ENCODE data around the gene PTBP3.
A peak's percentile ranks its signal among the peaks of the same experiment; 100 is the strongest.

The PTBP3 gene

DNA sequence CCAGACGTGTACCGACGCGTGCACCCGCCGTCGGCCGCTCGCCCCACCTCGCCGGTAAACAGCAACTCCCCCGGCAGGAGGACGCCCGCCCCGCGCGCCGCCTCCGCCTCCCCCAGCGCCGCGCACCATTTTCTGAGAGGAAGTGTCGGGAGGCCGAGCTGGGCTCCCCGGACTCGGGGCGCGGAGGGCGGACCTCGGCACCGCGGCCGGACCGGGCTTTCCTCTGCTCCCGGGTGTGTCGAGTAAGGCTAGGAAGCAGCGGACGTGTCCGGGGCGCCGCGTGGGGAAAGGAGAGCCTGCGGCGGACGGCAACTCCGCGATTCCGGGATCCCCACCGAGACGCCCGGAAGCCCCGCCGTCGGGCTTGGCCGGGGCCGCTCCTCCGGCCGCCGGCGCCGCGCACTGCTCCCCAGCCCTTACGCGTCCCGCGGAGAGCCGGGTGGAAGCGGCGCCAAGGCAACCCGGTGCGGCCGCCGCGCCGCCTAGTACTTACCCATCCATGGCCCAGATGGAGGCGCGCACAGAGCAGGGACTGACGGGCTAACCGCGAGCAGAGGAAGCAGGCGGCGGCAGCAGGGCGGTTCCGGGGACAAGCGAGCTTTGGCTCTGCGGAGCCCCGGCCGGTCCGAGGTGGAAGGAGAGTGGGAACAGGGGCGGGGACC, at the start of gene PTBP3:
TSS of gene PTBP3 (minus strand) at position 643 of the 662 bp plus-strand sequence. CDS start 35,754 bp downstream, outside the sequence.
- H3K27ac ChIP-seq (ENCODE audit: low read depth, low read length): peak within 1 kb of the TSS; percentile 90
- no peaks in the 10 kb centered on the region for H3K27me3 ChIP-seq (ENCODE audit: control insufficient read depth in 5 of 5, insufficient read depth in 4 of 5, low read length in 5 of 5)
- peaks cover 0 to 33% (median 27%) of the 10 kb centered on the region in 5 donors for H3K4me1 ChIP-seq (ENCODE audit: control insufficient read depth in 5 of 5, insufficient read depth in 5 of 5, low read length in 5 of 5)
- no peaks in the 10 kb centered on the region for H3K36me3 ChIP-seq (ENCODE audit: control insufficient read depth in 5 of 5, insufficient read depth in 5 of 5, low read length in 5 of 5)
- peak within 1 kb of the TSS; percentile 77 to 88 (median 85) for H3K9ac ChIP-seq (ENCODE audit: low read length in 5 of 5)
- H3K9me3 ChIP-seq (ENCODE audit: control insufficient read depth in 5 of 5, low read length in 5 of 5): no peaks in the 10 kb centered on the region
- peak within 1 kb of the TSS; percentile 86 to 91 (median 87) for H3K4me3 ChIP-seq (ENCODE audit: low read depth in 1 of 5, low read length in 5 of 5)

DNA sequence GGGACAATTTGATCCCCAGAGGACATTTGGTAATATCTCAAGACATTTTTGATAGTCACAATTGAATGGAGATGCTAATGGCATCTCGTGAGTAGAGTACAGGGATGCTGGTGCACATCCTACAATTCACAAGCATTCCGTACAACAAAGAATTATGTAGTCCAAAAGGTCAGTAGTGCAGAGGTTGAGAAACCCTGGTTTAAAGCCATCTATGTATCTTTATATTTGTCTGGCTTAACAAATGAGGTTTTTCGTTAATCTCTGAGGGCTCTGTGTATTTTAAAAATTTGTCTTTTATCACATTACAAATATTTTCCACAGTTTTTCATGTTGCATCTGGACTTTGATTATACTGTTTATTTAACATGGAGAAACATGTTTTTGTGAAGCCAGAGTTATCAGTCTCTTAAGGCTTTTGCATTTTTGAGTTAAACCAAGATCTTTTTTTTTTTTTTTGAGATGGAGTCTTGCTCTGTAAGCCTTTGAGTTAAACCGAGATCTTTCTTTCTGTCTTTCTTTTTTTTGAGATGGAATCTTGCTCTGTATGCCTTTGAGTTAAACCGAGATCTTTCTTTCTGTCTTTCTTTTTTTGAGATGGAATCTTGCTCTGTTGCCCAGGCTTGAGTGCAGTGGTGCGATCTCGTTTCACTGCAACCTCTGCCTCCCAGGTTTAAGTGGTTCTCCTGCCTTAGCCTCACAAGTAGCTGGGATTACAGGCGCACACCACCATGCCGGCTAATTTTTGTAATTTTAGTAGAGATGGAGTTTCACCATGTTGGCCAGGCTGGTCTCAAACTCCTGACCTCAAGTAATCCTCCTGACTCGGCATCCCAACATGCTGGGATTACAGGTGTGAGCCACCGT, 49.3 kb upstream of the PTBP3 start:
- H3K36me3 ChIP-seq (ENCODE audit: control insufficient read depth in 5 of 5, insufficient read depth in 5 of 5, low read length in 5 of 5): peaks cover 0 to 5% (median 0%) of the 10 kb centered on the region in 5 donors
- peak overlapping the region; percentile 99 for H3K27ac ChIP-seq (ENCODE audit: low read depth, low read length)
- no peaks in the 10 kb centered on the region for H3K9me3 ChIP-seq (ENCODE audit: control insufficient read depth in 5 of 5, low read length in 5 of 5)
- H3K9ac ChIP-seq (ENCODE audit: low read length in 5 of 5): no peak overlapping the region
- peak overlapping the region in 1 of 5 donors; percentile 27 for H3K4me3 ChIP-seq (ENCODE audit: low read depth in 1 of 5, low read length in 5 of 5)
- H3K4me1 ChIP-seq (ENCODE audit: control insufficient read depth in 5 of 5, insufficient read depth in 5 of 5, low read length in 5 of 5): peaks cover 0 to 57% (median 50%) of the 10 kb centered on the region in 5 donors
- no peaks in the 10 kb centered on the region for H3K27me3 ChIP-seq (ENCODE audit: control insufficient read depth in 5 of 5, insufficient read depth in 4 of 5, low read length in 5 of 5)

DNA sequence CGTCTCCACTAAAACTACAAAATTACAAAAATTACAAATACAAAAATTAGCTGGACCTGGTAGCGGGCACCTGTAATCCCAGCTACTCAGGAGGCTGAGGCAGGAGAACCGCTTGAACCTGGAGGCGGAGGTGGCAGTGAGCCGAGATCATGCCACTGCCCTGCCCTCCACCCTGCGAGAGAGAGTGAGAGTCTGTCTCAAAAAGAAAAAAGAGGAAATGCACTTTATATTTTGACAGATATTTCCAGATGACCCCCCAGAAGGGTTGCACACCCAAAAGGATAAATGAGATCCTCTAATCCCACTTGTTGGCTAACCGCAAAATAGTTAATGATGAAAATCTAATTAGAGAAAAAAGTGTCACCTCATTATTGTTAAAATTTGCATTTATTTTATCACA, 48.6 kb upstream of the PTBP3 start:
- Histone ChIP-seq H3K27me3 (ENCODE audit: control insufficient read depth in 5 of 5, insufficient read depth in 4 of 5, low read length in 5 of 5) (no peaks in the 10 kb centered on the region), H3K4me3 (ENCODE audit: low read depth in 1 of 5, low read length in 5 of 5) (no peak overlapping the region), H3K9ac (ENCODE audit: low read length in 5 of 5) (no peak overlapping the region), H3K27ac (ENCODE audit: low read depth, low read length) (peak overlapping the region; percentile 99), H3K9me3 (ENCODE audit: control insufficient read depth in 5 of 5, low read length in 5 of 5) (no peaks in the 10 kb centered on the region), H3K4me1 (ENCODE audit: control insufficient read depth in 5 of 5, insufficient read depth in 5 of 5, low read length in 5 of 5) (peaks cover 0 to 63% (median 57%) of the 10 kb centered on the region in 5 donors), H3K36me3 (ENCODE audit: control insufficient read depth in 5 of 5, insufficient read depth in 5 of 5, low read length in 5 of 5) (no peaks in the 10 kb centered on the region)

- H3K4me3 ChIP-seq (ENCODE audit: low read depth in 1 of 5, low read length in 5 of 5): peak overlapping the region; percentile 77 to 91 (median 82)
Observed at GRCh38 chr9:112380825-112381221, 47.4 kb upstream of the PTBP3 start.

DNA sequence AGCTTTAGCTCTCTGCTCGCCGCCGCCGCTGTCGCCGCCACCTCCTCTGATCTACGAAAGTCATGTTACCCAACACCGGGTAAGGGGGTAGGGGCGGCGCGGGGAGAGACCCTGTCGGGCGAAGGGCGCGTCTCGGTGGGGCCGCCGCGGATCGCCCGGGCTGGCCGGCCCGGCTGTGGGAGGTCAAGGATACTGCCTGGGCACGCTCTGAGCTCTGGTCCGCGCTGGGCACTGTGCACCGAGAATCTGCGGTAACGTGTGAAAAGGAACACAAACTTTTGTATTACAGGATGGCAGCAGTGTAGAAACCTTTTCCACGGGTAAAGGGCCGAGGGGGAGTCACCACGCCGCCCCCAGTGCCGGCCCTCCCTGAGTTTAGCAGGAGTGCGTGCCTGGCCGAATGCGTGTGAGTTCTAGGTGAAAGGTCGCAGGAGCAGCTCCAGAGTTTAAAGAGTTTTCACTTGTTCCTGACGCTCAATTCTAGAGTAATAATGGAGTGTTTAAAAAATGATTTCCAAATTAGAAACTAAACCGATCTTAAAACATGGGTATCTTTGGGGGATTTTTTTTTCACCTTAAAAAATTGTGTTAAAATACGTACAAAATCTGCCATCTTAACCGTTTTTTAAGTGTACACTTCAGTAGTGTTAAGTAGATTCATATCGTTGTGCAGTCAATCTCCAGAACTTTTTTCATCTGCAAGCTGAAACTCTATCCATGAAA, 46.8 kb upstream of the PTBP3 start, which contains the start of gene HSDL2:
TSS of gene HSDL2 (plus strand) at position 7 of the 723 bp plus-strand sequence. CDS start at position 63, 56 bp downstream.
- Histone ChIP-seq H3K4me1 (ENCODE audit: control insufficient read depth in 5 of 5, insufficient read depth in 5 of 5, low read length in 5 of 5) (peaks cover 0 to 66% (median 60%) of the 10 kb centered on the region in 5 donors), H3K4me3 (ENCODE audit: low read depth in 1 of 5, low read length in 5 of 5) (peak within 1 kb of the TSS; percentile 77 to 97 (median 91)), H3K36me3 (ENCODE audit: control insufficient read depth in 5 of 5, insufficient read depth in 5 of 5, low read length in 5 of 5) (no peaks in the 10 kb centered on the region), H3K27me3 (ENCODE audit: control insufficient read depth in 5 of 5, insufficient read depth in 4 of 5, low read length in 5 of 5) (no peaks in the 10 kb centered on the region), H3K27ac (ENCODE audit: low read depth, low read length) (peak within 1 kb of the TSS; percentile 99), H3K9ac (ENCODE audit: low read length in 5 of 5) (peak within 1 kb of the TSS; percentile 79 to 97 (median 94)), H3K9me3 (ENCODE audit: control insufficient read depth in 5 of 5, low read length in 5 of 5) (no peaks in the 10 kb centered on the region)

More at GRCh38 chr9:112380825-112381221, 47.4 kb upstream of the PTBP3 start:
- H3K27me3 ChIP-seq (ENCODE audit: control insufficient read depth in 5 of 5, insufficient read depth in 4 of 5, low read length in 5 of 5): no peaks in the 10 kb centered on the region
- peak overlapping the region; percentile 99 for H3K27ac ChIP-seq (ENCODE audit: low read depth, low read length)
- H3K9me3 ChIP-seq (ENCODE audit: control insufficient read depth in 5 of 5, low read length in 5 of 5): no peaks in the 10 kb centered on the region
- peaks cover 0 to 66% (median 60%) of the 10 kb centered on the region in 5 donors for H3K4me1 ChIP-seq (ENCODE audit: control insufficient read depth in 5 of 5, insufficient read depth in 5 of 5, low read length in 5 of 5)
- peak overlapping the region; percentile 73 to 97 (median 92) for H3K9ac ChIP-seq (ENCODE audit: low read length in 5 of 5)
- no peaks in the 10 kb centered on the region for H3K36me3 ChIP-seq (ENCODE audit: control insufficient read depth in 5 of 5, insufficient read depth in 5 of 5, low read length in 5 of 5)

DNA sequence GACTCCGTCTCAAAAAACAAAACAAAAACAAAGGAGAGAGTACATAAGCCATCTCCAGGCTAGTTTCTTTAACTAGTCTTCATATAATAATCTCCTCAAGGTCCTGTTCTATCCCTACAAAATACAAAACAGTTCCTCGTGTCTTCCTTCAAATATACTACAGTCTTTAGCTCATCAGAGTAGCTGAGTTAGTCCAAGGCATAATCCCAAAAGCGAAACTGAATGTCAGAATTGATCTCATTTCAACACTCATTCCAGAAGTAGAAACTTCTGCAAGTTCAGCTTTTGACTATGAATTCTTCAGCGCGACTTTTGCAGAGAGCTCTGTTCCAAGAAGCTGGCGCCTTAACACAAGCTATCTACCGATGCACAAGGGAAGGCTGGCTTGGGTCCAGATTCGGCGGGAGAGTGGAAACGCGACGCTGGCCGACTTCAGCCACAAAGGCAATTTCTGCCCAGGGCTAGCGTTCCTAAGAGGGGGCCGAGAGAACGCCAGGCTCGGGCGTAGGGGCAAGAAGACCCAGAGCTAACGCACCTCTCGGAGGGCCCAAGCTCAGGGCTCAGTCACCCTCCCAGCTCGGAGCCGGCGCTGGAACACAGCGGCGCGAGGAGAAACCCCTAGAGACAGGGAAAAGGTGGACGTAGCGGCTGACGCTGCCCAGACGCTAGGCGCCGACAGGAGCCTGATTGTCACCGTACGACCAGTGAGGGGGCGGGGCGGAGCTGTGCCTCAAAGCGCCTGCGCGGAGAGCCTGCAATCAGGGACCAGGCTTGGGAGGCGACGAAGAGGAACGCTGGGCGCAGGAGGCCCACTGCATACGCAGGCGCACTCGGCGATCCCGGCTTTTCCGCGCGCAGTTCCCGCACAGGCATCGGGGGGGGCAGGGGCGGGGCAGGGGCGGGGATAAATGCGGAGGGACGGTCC, 46.0 kb upstream of the PTBP3 start:
- no peaks in the 10 kb centered on the region for H3K36me3 ChIP-seq (ENCODE audit: control insufficient read depth in 5 of 5, insufficient read depth in 5 of 5, low read length in 5 of 5)
- peak overlapping the region; percentile 79 to 97 (median 94) for H3K9ac ChIP-seq (ENCODE audit: low read length in 5 of 5)
- H3K27ac ChIP-seq (ENCODE audit: low read depth, low read length): peak overlapping the region; percentile 99
- H3K4me3 ChIP-seq (ENCODE audit: low read depth in 1 of 5, low read length in 5 of 5): peak overlapping the region; percentile 77 to 97 (median 91)
- peaks cover 0 to 59% (median 55%) of the 10 kb centered on the region in 5 donors for H3K4me1 ChIP-seq (ENCODE audit: control insufficient read depth in 5 of 5, insufficient read depth in 5 of 5, low read length in 5 of 5)
- no peaks in the 10 kb centered on the region for H3K27me3 ChIP-seq (ENCODE audit: control insufficient read depth in 5 of 5, insufficient read depth in 4 of 5, low read length in 5 of 5)
- no peaks in the 10 kb centered on the region for H3K9me3 ChIP-seq (ENCODE audit: control insufficient read depth in 5 of 5, low read length in 5 of 5)

GRCh38 chr9:112378328-112379176, 45.1 kb upstream of the PTBP3 start:
- no peaks in the 10 kb centered on the region for H3K27me3 ChIP-seq (ENCODE audit: control insufficient read depth in 5 of 5, insufficient read depth in 4 of 5, low read length in 5 of 5)
- H3K4me1 ChIP-seq (ENCODE audit: control insufficient read depth in 5 of 5, insufficient read depth in 5 of 5, low read length in 5 of 5): peaks cover 0 to 50% (median 46%) of the 10 kb centered on the region in 5 donors
- peak overlapping the region; percentile 99 for H3K27ac ChIP-seq (ENCODE audit: low read depth, low read length)
- H3K9ac ChIP-seq (ENCODE audit: low read length in 5 of 5): peak overlapping the region; percentile 79 to 95 (median 94)
- H3K4me3 ChIP-seq (ENCODE audit: low read depth in 1 of 5, low read length in 5 of 5): peak overlapping the region; percentile 77 to 97 (median 91)
- no peaks in the 10 kb centered on the region for H3K36me3 ChIP-seq (ENCODE audit: control insufficient read depth in 5 of 5, insufficient read depth in 5 of 5, low read length in 5 of 5)
- H3K9me3 ChIP-seq (ENCODE audit: control insufficient read depth in 5 of 5, low read length in 5 of 5): no peaks in the 10 kb centered on the region

GRCh38 chr9:112377684-112378327, 44.4 kb upstream of the PTBP3 start:
- Histone ChIP-seq H3K9me3 (ENCODE audit: control insufficient read depth in 5 of 5, low read length in 5 of 5) (no peaks in the 10 kb centered on the region), H3K4me1 (ENCODE audit: control insufficient read depth in 5 of 5, insufficient read depth in 5 of 5, low read length in 5 of 5) (peaks cover 0 to 44% (median 43%) of the 10 kb centered on the region in 5 donors), H3K27ac (ENCODE audit: low read depth, low read length) (no peak overlapping the region), H3K4me3 (ENCODE audit: low read depth in 1 of 5, low read length in 5 of 5) (peak overlapping the region in 4 of 5 donors; percentile 1 to 97 (median 85)), H3K36me3 (ENCODE audit: control insufficient read depth in 5 of 5, insufficient read depth in 5 of 5, low read length in 5 of 5) (no peaks in the 10 kb centered on the region), H3K9ac (ENCODE audit: low read length in 5 of 5) (peak overlapping the region in 2 of 5 donors; percentile 95), H3K27me3 (ENCODE audit: control insufficient read depth in 5 of 5, insufficient read depth in 4 of 5, low read length in 5 of 5) (no peaks in the 10 kb centered on the region)

All from subcutaneous abdominal adipose tissue (tissue), 5 donors.